Activated CD8-positive, alpha-beta T cell treated with anti-CD3 and anti-CD28 coated beads for 36 hours (primary cell): ENCODE data around the gene POTEI. TPM values are rescaled to one million over a fixed set of nuclear protein-coding genes. Genes with fewer than 3 reads are reported as not detected.
A peak's percentile ranks its signal among the peaks of the same experiment; 100 is the strongest.
"Not testable (repeated sequence)": the region's sequence is repeated elsewhere in the genome, so short reads cannot be mapped to it uniquely, and the experiment has no call there.

Experiments
- ATAC-seq: fragments of 200-7000 bp; cut with Tn5 transposase; one replicate; pipeline ENCODE4 v1.10.0; 2021; ENCODE audit warnings: mild to moderate bottlenecking, moderate library complexity
- CTCF ChIA-PET: fragments of 350-600 bp; sonication (Branson Sonifier 250); formaldehyde crosslinking; loops from one replicate; lab custom pipeline; 2021; ENCODE audit warnings: antibody characterized with exemption; lab: Charles Lee
- POLR2A ChIA-PET: fragments of 350-600 bp; sonication (Branson Sonifier 250); formaldehyde crosslinking; loops from one replicate; lab custom pipeline; 2021; ENCODE audit warnings: antibody characterized with exemption; lab: Charles Lee
- DNase-seq: peaks from one replicate; pipeline ENCODE4 v3.0.0-alpha.2; 2020
- H3K27ac Mint-ChIP-seq: one replicate; pipeline ENCODE4 v1.8.0; 2021; ENCODE audit warnings: mild to moderate bottlenecking, mixed read lengths
- H3K27me3 Mint-ChIP-seq: one replicate; pipeline ENCODE4 v1.8.0; 2021; ENCODE audit warnings: mixed read lengths
- H3K36me3 Mint-ChIP-seq: one replicate; pipeline ENCODE4 v1.8.0; 2021; ENCODE audit warnings: low read depth, mixed read lengths
- H3K4me1 Mint-ChIP-seq: one replicate; pipeline ENCODE4 v1.8.0; 2021; ENCODE audit warnings: low read depth, mixed read lengths
- H3K4me3 Mint-ChIP-seq: one replicate; pipeline ENCODE4 v1.8.0; 2021; ENCODE audit warnings: mild to moderate bottlenecking, moderate library complexity, mixed read lengths
- H3K9me3 Mint-ChIP-seq: one replicate; pipeline ENCODE4 v1.8.0; 2021; ENCODE audit warnings: mixed read lengths
- intact Hi-C: fragments of 100-400 bp; cut with micrococcal nuclease; formaldehyde crosslinking; loops from one replicate; pipeline ENCODE4 v1.10.0; 2022
- total RNA-seq, 2 experiments: library from RNA; stranded (reverse); gene quantifications; one replicate each; pipeline ENCODE4 v1.2.3, GENCODE V29; 2021

Gene POTEI
- total RNA-seq, 2 experiments from 2014 or later: not detected

DNA sequence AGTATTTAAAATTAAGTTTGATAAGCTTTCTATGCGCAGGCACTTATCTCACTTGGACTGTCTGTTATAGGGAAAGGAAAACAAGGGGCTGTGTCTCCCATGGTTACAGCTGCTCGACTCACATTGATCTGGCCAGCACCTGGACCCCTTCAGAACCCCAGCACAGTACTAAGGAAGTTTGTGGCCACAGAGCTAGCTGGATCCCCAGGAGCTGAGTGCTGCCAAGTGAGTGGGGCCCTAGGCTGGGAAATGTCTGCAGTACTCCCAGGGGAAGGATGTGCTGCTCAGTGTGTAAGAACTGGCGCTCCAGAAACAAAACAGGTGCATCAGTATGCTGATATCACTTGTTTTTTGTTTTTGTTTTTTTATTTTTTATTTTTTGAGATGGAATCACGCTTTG, 21.1 kb upstream of the POTEI start:
- CTCF ChIA-PET, ATAC-seq, H3K27ac Mint-ChIP-seq, DNase-seq, H3K9me3 Mint-ChIP-seq, POLR2A ChIA-PET, H3K36me3 Mint-ChIP-seq, H3K27me3 Mint-ChIP-seq, H3K4me3 Mint-ChIP-seq, intact Hi-C loops, H3K4me1 Mint-ChIP-seq: not testable (repeated sequence)

DNA sequence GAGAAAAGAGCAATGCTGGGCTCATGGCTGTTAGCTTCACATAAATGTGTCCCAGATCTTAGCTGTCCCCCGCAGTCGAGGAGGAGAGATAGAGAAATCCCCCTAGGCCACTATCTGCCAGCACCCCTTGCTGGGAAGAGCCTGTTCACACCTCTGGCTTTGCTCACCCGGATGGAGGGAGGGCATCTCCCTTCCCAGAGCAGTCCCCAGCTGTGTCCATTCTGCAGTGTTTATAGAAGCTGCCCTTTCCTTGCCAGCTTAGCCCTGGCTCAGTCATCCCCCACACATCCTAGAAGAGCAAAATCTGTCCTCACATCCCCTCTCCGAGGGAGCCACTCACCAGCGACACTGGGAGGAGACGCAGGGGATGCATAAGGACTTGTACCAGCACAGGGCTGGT, 20.4 kb upstream of the POTEI start:
- CTCF ChIA-PET, H3K4me1 Mint-ChIP-seq, H3K27ac Mint-ChIP-seq: not testable (repeated sequence)

DNA sequence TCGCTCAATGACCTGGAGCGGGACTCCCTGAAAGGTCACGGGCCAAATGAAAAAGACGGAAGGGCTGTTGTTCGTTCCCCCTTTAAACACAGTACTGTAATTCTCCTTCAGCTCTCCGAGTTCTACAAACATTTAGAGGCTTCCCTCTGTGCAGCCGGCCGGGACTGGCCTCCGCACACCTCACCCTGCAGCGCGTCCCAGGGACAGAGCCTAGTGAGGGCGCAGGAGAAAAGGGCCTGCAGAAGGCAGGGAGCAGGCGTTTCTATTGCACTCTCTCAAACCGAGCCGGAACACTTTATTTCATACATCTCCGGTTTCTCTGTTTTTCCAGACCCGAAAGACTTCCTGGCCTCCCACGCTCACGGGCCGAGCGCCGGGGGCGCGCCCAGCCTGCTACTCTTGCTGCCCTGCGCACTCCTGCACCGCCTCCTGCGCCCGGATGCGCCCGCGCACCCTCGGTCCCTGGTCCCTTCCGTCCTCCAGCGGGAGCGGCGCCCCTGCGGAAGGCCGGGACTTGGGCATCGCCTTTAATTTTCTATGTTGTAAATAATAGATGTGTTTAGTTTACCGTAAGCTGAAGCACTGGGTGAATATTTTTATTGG, 18.3 kb upstream of the POTEI start:
- ATAC-seq, CTCF ChIA-PET, intact Hi-C loops, H3K27me3 Mint-ChIP-seq, DNase-seq, H3K4me1 Mint-ChIP-seq, H3K36me3 Mint-ChIP-seq, H3K27ac Mint-ChIP-seq, H3K9me3 Mint-ChIP-seq, POLR2A ChIA-PET, H3K4me3 Mint-ChIP-seq: not testable (repeated sequence)

More for the DNA sequence above, 20.4 kb upstream of the POTEI start:
- POLR2A ChIA-PET, H3K36me3 Mint-ChIP-seq, H3K4me3 Mint-ChIP-seq, ATAC-seq, DNase-seq, H3K27me3 Mint-ChIP-seq, H3K9me3 Mint-ChIP-seq, intact Hi-C loops: not testable (repeated sequence)

DNA sequence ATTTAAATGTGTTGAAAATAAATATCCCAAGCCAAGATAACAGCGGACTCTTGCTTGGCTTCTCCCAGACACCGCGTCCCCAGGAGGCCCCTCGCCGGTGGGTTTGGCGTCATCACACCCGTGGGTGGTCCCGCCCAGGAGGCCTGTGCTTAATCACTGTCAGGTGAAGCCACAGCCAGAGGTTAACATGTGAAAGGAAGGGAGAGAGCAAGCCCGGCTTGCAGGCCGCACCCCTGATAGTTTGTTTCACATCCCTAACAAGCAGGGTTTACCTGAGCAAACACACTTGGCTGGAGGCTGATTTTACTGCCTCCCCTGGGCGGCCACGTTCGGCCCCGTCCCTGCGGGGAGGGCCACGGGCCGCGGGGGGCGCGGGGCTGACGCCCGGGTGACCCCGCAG, 13.3 kb upstream of the POTEI start:
- H3K4me1 Mint-ChIP-seq, CTCF ChIA-PET, H3K27ac Mint-ChIP-seq, POLR2A ChIA-PET, H3K9me3 Mint-ChIP-seq, H3K4me3 Mint-ChIP-seq, intact Hi-C loops, ATAC-seq, DNase-seq, H3K36me3 Mint-ChIP-seq, H3K27me3 Mint-ChIP-seq: not testable (repeated sequence)

DNA sequence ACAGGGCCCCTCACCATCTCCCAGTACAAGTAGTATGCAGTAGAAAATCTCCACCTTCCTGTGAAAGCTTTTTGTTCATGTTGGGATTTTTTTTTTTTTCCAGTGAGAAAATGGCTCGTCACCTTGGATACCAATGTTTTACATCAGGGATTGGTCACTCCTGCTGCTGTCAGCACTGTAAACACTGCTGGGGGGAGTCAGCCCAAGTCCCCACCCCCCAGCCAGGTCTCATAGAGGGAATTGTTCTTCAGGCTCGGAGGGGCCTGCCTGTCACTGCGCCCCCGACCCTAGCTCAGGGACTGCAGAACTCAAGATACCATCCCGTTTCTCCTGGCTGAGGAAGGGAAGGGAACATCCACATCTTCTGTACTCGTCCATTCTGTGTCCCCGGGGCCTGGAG, 11.9 kb upstream of the POTEI start, which contains the start of gene CFC1B:
Gene CFC1B, plus strand, starts transcription at position 231 of the 400 bp plus-strand sequence. CDS start 263 bp downstream, outside the sequence.
- POLR2A ChIA-PET, H3K4me1 Mint-ChIP-seq, DNase-seq, H3K4me3 Mint-ChIP-seq, CTCF ChIA-PET, H3K27me3 Mint-ChIP-seq, H3K27ac Mint-ChIP-seq, H3K36me3 Mint-ChIP-seq, ATAC-seq, H3K9me3 Mint-ChIP-seq, intact Hi-C loops: not testable (repeated sequence)

DNA sequence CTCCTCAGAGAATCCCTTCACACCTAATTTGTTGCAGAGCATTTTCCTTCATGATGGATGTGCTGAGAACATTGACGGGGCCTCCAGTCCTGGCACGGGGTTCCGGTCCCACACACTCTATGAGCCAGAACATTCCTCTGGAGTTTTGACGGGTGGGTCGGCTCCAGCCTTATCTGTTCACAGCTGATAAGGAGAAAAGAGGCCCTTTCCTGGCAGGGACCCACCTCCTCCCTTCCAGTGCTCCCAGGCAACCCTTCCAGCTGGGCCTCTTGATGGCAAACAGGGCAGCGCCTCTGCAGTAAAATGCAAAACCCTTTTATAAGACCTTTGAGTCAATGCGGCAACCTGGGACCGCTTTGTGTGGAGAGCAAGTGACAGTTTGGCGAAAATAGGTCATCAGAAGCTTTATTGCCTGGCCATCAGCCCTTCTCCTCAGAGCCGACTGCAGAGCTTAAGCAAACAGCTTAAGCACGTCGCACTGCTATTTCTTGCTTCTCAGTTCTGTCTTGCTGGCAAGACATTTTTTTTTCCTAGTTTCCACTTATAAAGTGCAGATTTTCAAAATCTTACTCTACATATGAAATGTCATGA, 9.5 kb upstream of the POTEI start:
- H3K27me3 Mint-ChIP-seq, intact Hi-C loops, DNase-seq, H3K4me1 Mint-ChIP-seq, H3K36me3 Mint-ChIP-seq, ATAC-seq, H3K9me3 Mint-ChIP-seq, H3K27ac Mint-ChIP-seq, CTCF ChIA-PET, H3K4me3 Mint-ChIP-seq, POLR2A ChIA-PET: not testable (repeated sequence)

DNA sequence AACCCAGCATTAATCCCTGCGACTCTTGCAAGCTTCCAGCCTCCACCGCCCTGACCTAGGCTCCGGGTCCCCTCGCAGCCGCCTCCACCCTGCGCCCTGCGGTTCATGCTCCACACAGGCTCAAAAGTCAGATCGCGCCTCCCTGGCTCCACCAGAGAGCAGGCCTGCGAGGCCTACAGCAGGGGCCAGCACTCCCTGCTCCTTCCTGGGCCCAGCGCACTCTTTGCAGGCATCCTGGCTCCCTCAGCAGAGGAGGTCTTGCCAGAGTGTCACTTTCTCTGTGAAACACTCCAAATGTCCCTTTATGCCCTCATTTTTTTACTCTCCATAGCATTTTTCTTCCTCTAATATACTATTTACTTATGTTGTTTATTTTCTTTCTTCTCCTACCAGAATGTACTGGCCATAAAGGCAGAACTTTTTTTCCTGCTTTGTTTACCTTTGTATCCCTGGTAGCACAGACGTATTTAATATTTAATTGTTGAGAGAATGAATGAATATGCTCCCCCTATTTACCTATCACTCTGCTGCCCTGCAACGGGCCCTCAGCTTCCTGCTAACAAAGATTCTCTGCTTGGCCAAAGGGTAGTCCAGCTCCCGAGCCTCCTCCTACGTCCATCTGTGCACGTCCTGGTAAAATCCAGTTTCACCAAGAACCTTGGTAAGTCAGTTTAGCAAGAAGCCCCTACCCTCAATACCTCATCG, 2.8 kb upstream of the POTEI start:
- H3K9me3 Mint-ChIP-seq, POLR2A ChIA-PET, DNase-seq, H3K4me3 Mint-ChIP-seq, H3K36me3 Mint-ChIP-seq, H3K27ac Mint-ChIP-seq, H3K4me1 Mint-ChIP-seq, intact Hi-C loops, ATAC-seq, H3K27me3 Mint-ChIP-seq, CTCF ChIA-PET: not testable (repeated sequence)

DNA sequence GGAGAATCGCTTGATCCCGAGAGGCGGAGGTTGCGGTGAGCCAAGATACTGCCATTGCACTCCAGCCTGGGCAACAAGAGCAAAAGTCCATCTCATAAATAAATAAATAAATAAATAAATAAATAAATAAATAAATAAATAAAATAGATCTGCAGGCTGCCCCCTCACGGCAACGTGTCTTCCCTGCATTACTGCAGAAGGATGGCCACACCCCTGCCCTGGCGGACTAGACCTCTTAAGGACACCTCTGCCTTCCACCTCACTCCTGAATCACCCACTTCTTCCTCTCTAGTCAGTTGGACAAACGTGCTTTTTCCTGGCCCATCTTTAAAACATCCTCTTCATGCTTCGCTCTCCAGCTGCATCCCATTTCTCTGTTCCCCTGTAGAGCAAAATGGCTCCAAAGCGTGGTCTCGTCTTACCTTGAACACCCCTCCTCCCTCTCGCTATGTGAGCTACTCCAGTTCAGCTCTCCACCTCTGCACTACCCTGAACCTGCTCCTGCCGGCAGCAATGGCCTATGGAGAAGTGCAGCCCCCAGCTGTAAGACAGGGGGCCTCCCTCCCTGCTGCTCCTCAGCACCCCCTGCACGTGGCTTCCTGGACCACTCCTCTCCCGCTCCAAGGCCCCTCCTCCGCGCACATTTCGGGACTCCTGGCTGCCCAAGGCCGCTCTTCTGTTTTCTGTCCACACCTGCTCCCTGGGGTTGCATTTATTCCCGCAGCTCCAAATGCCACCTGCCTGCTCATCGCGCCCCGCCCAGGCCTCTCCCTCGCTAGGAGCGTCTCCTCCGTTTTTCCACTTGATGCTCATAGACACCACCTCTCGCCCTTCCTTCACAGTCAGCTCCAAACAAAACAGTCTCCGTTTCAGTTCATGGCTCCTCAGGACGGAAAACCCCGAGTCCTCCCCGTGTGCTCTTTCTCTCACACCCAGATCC, 1.9 kb upstream of the POTEI start:
- intact Hi-C loops, H3K4me3 Mint-ChIP-seq, H3K27ac Mint-ChIP-seq, POLR2A ChIA-PET, H3K9me3 Mint-ChIP-seq, DNase-seq, H3K36me3 Mint-ChIP-seq, ATAC-seq, H3K4me1 Mint-ChIP-seq, H3K27me3 Mint-ChIP-seq, CTCF ChIA-PET: not testable (repeated sequence)

DNA sequence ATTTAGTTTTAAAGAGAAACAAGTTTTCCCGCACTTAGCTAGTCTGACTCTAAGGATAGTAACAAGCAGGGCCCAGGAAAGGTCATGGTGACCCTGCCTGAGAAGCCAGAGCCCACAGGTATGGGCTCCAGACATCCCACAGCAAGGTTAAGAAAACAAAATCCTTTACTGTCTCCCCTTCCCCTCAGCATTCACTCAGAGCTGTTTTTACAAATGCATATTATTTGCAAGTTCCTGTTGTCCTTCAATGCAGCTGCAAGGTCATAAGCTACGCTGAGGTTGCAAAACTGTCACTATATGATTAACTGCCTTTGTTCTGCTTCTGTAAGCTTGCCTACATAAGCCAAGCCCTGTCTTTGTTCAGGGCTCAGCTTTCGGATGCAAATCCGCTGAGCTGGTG, 18.1 kb downstream of the POTEI start:
- H3K4me3 Mint-ChIP-seq, H3K36me3 Mint-ChIP-seq, H3K9me3 Mint-ChIP-seq, ATAC-seq, POLR2A ChIA-PET, intact Hi-C loops, H3K4me1 Mint-ChIP-seq, H3K27ac Mint-ChIP-seq, DNase-seq, CTCF ChIA-PET, H3K27me3 Mint-ChIP-seq: not testable (repeated sequence)

DNA sequence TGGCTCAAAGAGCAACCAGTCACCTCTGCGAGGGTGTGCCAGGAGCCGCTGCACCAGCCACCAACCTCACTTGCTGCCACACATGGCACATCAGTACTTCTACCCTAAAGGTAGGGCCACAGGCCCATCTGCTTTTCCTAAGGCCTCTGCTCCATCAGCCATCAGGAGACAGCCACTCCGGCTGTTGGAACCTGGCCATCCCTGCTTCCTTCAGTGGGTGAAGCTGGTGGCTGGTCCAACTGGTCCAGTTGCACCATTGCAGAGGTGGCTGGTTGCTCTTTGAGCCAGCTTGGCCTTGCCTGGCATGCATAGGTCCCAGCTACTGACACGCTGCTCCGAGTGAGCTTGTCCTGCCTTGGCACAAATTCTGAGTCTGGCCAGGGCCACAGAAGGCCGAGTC, 53.7 kb downstream of the POTEI start:
- CTCF ChIA-PET: not testable (repeated sequence)

DNA sequence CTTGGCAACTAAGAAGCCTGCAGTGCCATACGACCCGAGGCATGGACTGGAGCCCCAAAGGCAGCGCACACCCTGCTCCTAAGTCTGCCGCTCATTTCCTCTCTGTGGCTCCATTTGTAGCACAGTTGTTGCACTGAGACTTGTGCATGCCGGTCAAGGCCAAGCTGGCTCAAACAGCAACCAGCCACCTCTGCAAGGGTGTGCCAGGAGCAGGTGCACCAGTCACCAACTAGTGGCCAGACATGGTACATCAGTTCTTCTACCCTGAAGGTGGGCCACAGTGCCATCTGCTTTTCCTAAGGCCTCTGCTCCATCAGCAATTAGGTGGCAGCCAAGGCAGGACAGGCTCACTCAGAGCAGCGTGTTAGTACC, 54.4 kb downstream of the POTEI start:
- H3K9me3 Mint-ChIP-seq, CTCF ChIA-PET, H3K27me3 Mint-ChIP-seq, intact Hi-C loops, POLR2A ChIA-PET, H3K4me1 Mint-ChIP-seq, H3K4me3 Mint-ChIP-seq, H3K36me3 Mint-ChIP-seq, ATAC-seq, H3K27ac Mint-ChIP-seq: not testable (repeated sequence)
- peak; percentile 7 for DNase-seq

More for the DNA sequence above, 53.7 kb downstream of the POTEI start:
- H3K27me3 Mint-ChIP-seq, ATAC-seq, DNase-seq, H3K4me3 Mint-ChIP-seq, H3K36me3 Mint-ChIP-seq, intact Hi-C loops, H3K27ac Mint-ChIP-seq, POLR2A ChIA-PET, H3K4me1 Mint-ChIP-seq, H3K9me3 Mint-ChIP-seq: not testable (repeated sequence)
